ENCODE results near the gene CASKIN1. TPM values are rescaled to one million over a fixed set of nuclear protein-coding genes. Genes with fewer than 3 reads are reported as not detected.
"Not testable (repeated sequence)": the region's sequence is repeated elsewhere in the genome, so short reads cannot be mapped to it uniquely, and the experiment has no call there.

Gene CASKIN1
- total and polyA plus RNA-seq, 3 donors from 2014 or later = 2.1 to 159 (median 6.4) TPM

DNA sequence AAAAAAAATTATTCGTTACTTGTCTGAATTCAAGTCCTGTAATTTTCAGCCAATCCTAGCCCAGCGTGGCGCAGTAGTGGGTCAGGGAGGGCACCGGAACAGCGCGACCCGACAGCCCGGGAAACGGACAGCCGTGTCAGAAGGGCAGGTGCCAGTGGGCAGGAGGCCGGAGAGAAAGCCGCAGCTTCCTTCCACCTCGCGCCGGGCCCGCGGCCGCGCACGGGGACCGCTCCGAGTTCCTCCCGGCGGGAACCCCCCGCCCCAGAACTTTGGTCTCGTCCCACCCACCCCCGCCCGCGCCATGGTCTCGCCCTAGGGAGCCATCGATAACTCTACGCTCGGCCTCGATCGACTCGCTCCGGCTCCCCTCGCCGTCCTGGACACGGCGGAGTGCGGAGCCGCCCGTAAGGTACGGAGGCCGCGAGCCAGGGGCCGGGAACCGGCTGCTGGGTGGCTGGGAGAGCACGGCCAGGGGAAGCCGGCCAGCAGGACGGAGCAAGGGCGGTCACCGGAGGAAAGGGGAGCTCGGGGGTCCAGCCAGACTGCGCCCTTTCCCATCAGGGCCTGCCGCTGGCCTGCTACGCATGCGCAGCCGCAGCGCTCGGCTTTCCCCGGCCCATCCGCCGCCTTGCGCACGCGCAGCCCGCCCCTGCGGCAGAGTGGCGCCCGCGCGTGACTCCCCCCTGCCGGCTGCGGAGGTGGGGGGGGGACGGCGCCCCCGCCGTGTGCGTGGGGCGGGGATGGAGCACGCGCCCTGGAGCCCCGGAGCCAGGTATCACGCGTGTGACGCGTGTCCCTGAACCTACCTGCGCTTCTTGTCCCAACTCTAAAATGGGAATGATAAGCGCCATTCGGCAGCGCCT, 8.9 kb upstream of the CASKIN1 start, which contains the start of gene MLST8:
Gene MLST8, plus strand, starts transcription at position 351 of the 863 bp plus-strand sequence. CDS start 632 bp downstream, outside the sequence.
- 0 to 1% methylated on average over 35 to 61 of the region's 93 CpGs for WGBS, 2 donors
- intact Hi-C loops (cut with DNase I; ENCODE audit: low total_unique reads) = no loop called here

DNA sequence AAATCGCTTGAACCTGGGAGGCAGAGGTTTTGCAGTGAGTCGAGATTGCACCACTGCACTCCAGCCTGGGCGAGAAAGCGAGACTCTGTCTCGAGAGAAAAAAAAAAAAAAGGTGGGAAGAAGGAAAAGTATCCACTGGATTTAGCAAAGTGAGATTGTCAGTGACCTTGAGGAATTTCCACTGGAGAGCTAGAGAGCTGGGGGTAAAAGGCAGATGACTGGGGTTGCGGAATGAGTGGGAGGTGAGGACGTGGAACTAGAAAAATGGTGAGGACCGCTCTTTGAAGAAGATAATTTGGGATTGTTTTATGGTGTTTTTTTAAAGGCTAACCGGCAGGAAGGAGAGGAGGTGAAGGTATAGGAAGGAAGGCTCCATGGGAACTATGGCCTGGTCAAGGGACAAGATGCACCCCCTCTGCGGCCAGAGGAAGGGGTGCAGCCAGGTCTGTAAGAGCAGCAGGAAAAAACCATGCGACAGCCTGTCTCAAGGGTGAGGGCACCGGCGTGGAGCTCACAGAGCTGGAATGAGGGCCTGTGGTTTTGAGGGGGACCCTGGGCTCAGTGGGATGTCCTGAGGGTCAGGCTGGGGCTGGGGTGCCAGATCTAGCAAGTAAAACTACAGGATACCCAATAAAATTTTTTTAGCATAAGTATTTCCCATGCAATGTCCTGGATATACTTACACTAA, 8.2 kb upstream of the CASKIN1 start:
- WGBS, 2 donors = 34 to 43% methylated on average over 13 of the region's 13 CpGs
- no peaks in the 10 kb centered on the region for H3K27me3 ChIP-seq
- H3K9me3 ChIP-seq = no peaks in the 10 kb centered on the region
- TF ChIP-seq, protein P1, sequence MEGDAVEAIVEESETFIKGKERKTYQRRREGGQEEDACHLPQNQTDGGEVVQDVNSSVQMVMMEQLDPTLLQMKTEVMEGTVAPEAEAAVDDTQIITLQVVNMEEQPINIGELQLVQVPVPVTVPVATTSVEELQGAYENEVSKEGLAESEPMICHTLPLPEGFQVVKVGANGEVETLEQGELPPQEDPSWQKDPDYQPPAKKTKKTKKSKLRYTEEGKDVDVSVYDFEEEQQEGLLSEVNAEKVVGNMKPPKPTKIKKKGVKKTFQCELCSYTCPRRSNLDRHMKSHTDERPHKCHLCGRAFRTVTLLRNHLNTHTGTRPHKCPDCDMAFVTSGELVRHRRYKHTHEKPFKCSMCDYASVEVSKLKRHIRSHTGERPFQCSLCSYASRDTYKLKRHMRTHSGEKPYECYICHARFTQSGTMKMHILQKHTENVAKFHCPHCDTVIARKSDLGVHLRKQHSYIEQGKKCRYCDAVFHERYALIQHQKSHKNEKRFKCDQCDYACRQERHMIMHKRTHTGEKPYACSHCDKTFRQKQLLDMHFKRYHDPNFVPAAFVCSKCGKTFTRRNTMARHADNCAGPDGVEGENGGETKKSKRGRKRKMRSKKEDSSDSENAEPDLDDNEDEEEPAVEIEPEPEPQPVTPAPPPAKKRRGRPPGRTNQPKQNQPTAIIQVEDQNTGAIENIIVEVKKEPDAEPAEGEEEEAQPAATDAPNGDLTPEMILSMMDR (IDR thresholded peaks at IDR 0.05) = no peak
- TF ChIP-seq POLR2A (IDR thresholded peaks at IDR 0.05) = no peak
- DNase-seq = peak; percentile 42
- intact Hi-C loops (cut with DNase I; ENCODE audit: low total_unique reads) = no loop called here
- H3K36me3 ChIP-seq (ENCODE audit: low read depth, missing control alignments) = no peaks in the 10 kb centered on the region
- H3K27ac ChIP-seq = peak overlapping the region; percentile 97 to 98
- H3K4me1 ChIP-seq = peaks cover 19% of the 10 kb centered on the region
- peak overlapping the region; percentile 82 to 85 for H3K4me3 ChIP-seq

More for the DNA sequence above, 8.9 kb upstream of the CASKIN1 start, which contains the start of gene MLST8:
- Histone ChIP-seq H3K9me3 (no peaks in the 10 kb centered on the region), H3K36me3 (ENCODE audit: low read depth, missing control alignments) (no peaks in the 10 kb centered on the region), H3K27ac (peak within 1 kb of the TSS; percentile 97 to 98), H3K4me3 (peak within 1 kb of the TSS; percentile 82 to 85), H3K27me3 (no peaks in the 10 kb centered on the region), H3K4me1 (peaks cover 27% of the 10 kb centered on the region)
- peak; percentile 90 for DNase-seq
- TF ChIP-seq, protein P1 (IDR thresholded peaks at IDR 0.05) = peak in 1 of 3 experiments; percentile 7
- TF ChIP-seq POLR2A (IDR thresholded peaks at IDR 0.05) = no peak

DNA sequence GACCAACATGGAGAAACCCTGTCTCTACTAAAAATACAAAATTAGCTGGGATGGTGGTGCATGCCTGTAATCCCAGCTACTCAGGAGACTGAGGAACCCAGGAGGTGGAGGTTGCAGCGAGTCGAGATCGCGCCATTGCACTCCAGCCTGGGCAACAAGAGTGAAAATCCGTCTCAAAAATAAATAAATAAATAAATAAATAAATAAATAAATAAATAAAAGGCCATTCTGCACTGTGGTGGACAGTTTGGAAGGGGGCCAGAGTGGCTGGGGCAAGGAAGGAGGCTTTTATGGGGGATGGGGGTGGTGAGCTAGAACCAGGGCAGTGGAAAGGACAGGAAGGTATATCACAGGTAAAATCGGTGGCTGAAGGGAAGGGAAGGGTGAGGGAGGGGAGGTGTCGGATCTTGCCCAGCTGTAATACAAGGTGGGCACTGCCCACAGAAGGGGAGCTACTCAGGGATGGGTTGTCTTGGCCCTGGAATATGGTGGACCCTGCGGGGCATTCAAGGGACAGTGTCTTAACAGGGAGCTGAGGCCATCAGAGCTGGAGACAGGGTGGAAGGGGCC, 6.8 kb upstream of the CASKIN1 start:
- H3K27me3 ChIP-seq; H3K9me3 ChIP-seq; H3K4me3 ChIP-seq; DNase-seq; H3K36me3 ChIP-seq (ENCODE audit: low read depth, missing control alignments); H3K27ac ChIP-seq; intact Hi-C loops (cut with DNase I; ENCODE audit: low total_unique reads): not testable (repeated sequence)
- 95 to 96% methylated on average over 8 of the region's 8 CpGs for WGBS, 2 donors
- H3K4me1 ChIP-seq = peaks cover 18% of the 10 kb centered on the region

DNA sequence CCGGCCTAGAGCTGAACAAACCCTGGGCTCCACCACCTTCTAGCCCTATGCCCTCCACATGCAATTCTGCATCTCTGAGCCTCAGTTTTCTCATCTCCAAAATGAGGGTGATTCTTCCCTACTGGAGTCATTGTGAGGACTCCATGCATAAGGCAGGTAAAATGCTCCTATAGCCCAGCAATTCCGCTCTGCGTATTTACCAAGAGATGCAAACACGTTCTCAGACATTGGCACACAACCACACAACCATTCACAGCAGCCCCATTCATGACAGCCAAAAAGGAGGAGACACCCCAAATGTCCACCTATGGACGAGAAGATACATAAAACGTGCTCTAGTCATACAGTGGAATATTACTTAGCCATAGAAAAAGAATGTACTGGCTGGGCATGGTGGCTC, 3.9 kb upstream of the CASKIN1 start:
- 92 to 93% methylated on average over 6 of the region's 6 CpGs for WGBS, 2 donors
- H3K27ac ChIP-seq = no peak overlapping the region
- TF ChIP-seq, protein P1 (IDR thresholded peaks at IDR 0.05) = no peak
- no peak for TF ChIP-seq POLR2A (IDR thresholded peaks at IDR 0.05)

DNA sequence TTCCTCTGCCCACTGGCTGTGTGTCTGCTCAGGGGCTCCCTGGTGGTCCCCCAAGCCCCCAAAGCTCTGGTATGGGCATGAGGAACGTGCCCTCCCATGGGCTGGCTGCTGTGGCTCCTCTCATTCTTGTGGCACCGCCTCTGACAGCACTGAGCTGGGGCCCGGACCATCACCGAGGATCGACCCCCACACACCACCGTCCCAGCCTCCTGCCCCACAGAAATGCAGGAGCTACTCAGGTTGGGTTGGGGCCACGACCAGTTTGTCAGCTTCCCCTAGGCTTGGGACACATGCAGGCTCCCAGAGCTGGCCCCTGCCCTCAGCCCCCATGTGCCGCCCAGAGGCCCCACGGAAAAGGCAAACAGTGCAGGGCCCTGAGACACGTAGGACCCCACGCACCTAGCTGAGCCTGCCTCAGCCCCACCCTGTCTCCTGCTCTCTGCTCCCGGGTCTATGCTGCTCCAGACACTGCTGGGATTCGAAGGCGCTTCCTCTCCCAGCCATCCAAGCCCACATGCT, 3.3 kb upstream of the CASKIN1 start:
- Histone ChIP-seq H3K4me3 (no peak overlapping the region), H3K36me3 (ENCODE audit: low read depth, missing control alignments) (no peaks in the 10 kb centered on the region), H3K27ac (no peak overlapping the region), H3K4me1 (peaks cover 14% of the 10 kb centered on the region), H3K27me3 (no peaks in the 10 kb centered on the region), H3K9me3 (no peaks in the 10 kb centered on the region)
- intact Hi-C loops (cut with DNase I; ENCODE audit: low total_unique reads) = no loop called here
- WGBS, 2 donors = 74 to 88% methylated on average over 5 to 7 of the region's 14 CpGs
- TF ChIP-seq, protein P1 (IDR thresholded peaks at IDR 0.05) = no peak
- TF ChIP-seq POLR2A (IDR thresholded peaks at IDR 0.05) = no peak
- no peak for DNase-seq

More for the DNA sequence above, 3.9 kb upstream of the CASKIN1 start:
- intact Hi-C loops (cut with DNase I; ENCODE audit: low total_unique reads) = no loop called here
- Histone ChIP-seq H3K36me3 (ENCODE audit: low read depth, missing control alignments) (no peaks in the 10 kb centered on the region), H3K4me1 (peaks cover 13% of the 10 kb centered on the region), H3K27me3 (no peaks in the 10 kb centered on the region), H3K4me3 (no peak overlapping the region), H3K9me3 (no peaks in the 10 kb centered on the region)
- no peak for DNase-seq

All from testis (tissue), 3 donors.